ENCODE measurements around the gene SOST. TPM values are rescaled to one million over a fixed set of nuclear protein-coding genes. Genes with fewer than 3 reads are reported as not detected.

Gene SOST
- total and polyA plus RNA-seq, 5 donors from 2014 or later = not detected

DNA sequence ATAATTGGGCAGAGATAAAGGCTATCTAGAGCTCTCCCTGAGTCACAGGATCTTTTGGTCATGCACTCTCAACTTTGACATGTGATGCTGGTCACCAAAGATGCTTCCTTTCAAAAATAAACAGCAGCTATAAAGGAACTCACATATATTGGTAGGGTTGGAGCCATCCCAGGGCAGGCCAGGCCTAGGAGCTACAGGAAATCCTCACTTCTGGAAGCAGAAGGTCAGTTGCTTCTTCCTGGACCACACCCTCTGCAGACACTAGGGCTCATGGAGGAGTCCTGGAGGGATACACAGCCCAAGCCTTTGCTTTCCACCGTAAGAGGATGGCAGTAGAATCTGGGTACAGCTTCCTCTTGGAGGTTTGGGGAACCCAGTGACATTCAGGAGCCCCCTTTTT lies 24.6 kb downstream of the SOST start:
- DNase-seq (no peak), ATAC-seq (ENCODE audit: low read depth in 2 of 2) (no peak)
- H3K36me3 ChIP-seq (ENCODE audit: control insufficient read depth, insufficient read depth, low read length) = no peaks in the 10 kb centered on the region
- H3K4me1 ChIP-seq (ENCODE audit: control insufficient read depth, insufficient read depth, low read length, poor library complexity, severe bottlenecking) = no peaks in the 10 kb centered on the region
- peaks cover 4% of the 10 kb centered on the region for H3K27me3 ChIP-seq (ENCODE audit: control insufficient read depth, insufficient read depth, low read length)
- no peak overlapping the region for H3K4me3 ChIP-seq (ENCODE audit: low read depth, low read length)
- Mint-ChIP-seq H3K9me3 (peaks cover 0 to 9% (median 0%) of the 10 kb centered on the region in 7 donors), H3K36me3 (no peaks in the 10 kb centered on the region), H3K4me3 (no peak overlapping the region), H3K27me3 (peaks cover 19% of the 10 kb centered on the region), H3K27ac (no peak overlapping the region), H3K4me1 (no peaks in the 10 kb centered on the region)
- H3K9me3 ChIP-seq (ENCODE audit: control insufficient read depth in 2 of 2, low read length in 2 of 2) = peaks cover 0 to 3% of the 10 kb centered on the region in 2 experiments
- H3K27ac ChIP-seq (ENCODE audit: insufficient read depth, low read length, poor library complexity, severe bottlenecking) = no peak overlapping the region

DNA sequence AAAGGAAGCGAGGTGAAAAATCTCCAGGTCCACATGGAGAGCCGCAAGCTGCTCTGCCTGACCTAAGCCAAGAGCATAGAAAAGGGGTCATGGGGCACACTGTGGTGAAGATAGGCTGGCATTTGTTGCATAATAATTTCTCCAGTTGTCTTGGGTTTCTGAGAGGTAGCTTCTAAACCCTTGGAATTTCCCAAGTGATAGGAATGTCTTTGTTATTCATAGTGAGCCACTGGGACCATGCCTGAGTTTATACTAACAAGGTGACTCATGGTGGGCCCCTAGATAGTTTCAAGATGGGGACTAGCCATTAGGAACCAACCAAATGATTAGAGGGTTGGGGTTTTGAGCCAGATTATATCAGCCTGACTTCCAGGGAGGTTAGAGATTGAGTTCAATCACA lies 25.6 kb downstream of the SOST start:
- peaks cover 4% of the 10 kb centered on the region for H3K27me3 ChIP-seq (ENCODE audit: control insufficient read depth, insufficient read depth, low read length)
- no peak overlapping the region for H3K4me3 ChIP-seq (ENCODE audit: low read depth, low read length)
- Mint-ChIP-seq H3K4me1 (no peaks in the 10 kb centered on the region), H3K27ac (no peak overlapping the region), H3K4me3 (no peak overlapping the region), H3K9me3 (peaks cover 0 to 9% (median 0%) of the 10 kb centered on the region in 7 donors), H3K27me3 (peaks cover 13% of the 10 kb centered on the region), H3K36me3 (no peaks in the 10 kb centered on the region)
- DNase-seq (no peak), ATAC-seq (ENCODE audit: low read depth in 2 of 2) (no peak)
- H3K4me1 ChIP-seq (ENCODE audit: control insufficient read depth, insufficient read depth, low read length, poor library complexity, severe bottlenecking) = no peaks in the 10 kb centered on the region
- peaks cover 0 to 3% of the 10 kb centered on the region in 2 experiments for H3K9me3 ChIP-seq (ENCODE audit: control insufficient read depth in 2 of 2, low read length in 2 of 2)
- no peak overlapping the region for H3K27ac ChIP-seq (ENCODE audit: insufficient read depth, low read length, poor library complexity, severe bottlenecking)
- no peaks in the 10 kb centered on the region for H3K36me3 ChIP-seq (ENCODE audit: control insufficient read depth, insufficient read depth, low read length)

DNA sequence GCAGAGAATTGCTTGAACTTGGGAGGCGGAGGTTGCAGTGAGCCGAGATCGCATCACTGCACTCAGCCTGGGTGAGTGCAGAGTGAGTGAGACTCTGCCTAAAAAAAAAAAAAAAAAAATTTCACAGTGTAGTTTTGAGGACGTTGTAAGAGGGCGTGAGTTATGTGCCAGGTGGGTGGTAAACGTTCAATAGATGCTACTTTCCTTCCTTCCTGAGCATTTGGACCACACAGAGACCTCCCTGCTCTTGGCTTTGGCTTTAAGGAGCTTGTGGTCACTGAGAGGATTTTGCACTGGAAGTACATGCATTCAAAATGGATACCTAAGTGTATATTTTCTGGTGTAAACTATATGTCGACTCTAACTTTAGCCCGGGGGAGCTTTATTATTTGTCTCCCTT lies 30.5 kb downstream of the SOST start:
- Mint-ChIP-seq H3K9me3 (peaks cover 0 to 1% (median 0%) of the 10 kb centered on the region in 7 donors), H3K4me3 (no peak overlapping the region), H3K27ac (no peak overlapping the region), H3K27me3 (peaks cover 8% of the 10 kb centered on the region), H3K36me3 (no peaks in the 10 kb centered on the region), H3K4me1 (no peaks in the 10 kb centered on the region)
- H3K4me1 ChIP-seq (ENCODE audit: control insufficient read depth, insufficient read depth, low read length, poor library complexity, severe bottlenecking) = no peaks in the 10 kb centered on the region
- no peaks in the 10 kb centered on the region for H3K36me3 ChIP-seq (ENCODE audit: control insufficient read depth, insufficient read depth, low read length)
- H3K9me3 ChIP-seq (ENCODE audit: control insufficient read depth in 2 of 2, low read length in 2 of 2) = no peaks in the 10 kb centered on the region
- no peak overlapping the region for H3K4me3 ChIP-seq (ENCODE audit: low read depth, low read length)
- H3K27me3 ChIP-seq (ENCODE audit: control insufficient read depth, insufficient read depth, low read length) = no peaks in the 10 kb centered on the region
- H3K27ac ChIP-seq (ENCODE audit: insufficient read depth, low read length, poor library complexity, severe bottlenecking) = no peak overlapping the region
- ATAC-seq (ENCODE audit: low read depth in 2 of 2) (no peak), DNase-seq (no peak)

DNA sequence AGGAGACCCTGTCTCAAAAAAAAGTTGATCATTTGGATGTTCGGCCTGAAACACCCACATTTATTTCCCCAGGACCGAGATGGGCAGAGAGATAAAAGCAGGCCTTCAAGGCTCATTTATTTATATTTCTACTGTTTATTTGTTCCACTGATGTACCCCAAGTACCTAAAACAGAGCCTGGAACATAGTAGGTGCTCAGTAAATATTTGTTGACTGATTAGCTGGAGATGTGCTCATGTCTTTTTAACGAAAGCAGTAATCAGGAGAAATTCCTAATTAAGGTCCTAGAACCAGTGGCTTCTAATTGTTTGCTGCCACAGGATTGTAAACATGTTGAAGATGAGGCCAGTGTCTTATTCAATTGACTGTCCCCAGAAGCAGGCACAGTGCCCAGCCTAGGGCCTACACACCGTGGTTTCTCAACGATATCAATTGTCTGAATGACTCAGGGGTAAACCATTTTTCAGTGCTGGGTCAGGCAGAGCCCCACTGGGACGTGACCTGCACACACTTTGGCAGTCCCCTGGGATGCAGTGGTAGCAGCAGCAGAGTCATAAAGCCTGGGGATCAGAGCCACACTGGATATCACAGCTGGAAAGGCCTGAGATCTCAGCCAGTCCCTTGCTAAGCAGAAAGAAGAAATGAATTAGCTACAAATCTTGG lies 34.8 kb downstream of the SOST start:
- H3K27ac ChIP-seq (ENCODE audit: insufficient read depth, low read length, poor library complexity, severe bottlenecking) = no peak overlapping the region
- H3K4me3 ChIP-seq (ENCODE audit: low read depth, low read length) = no peak overlapping the region
- H3K27me3 ChIP-seq (ENCODE audit: control insufficient read depth, insufficient read depth, low read length) = no peaks in the 10 kb centered on the region
- Mint-ChIP-seq H3K36me3 (no peaks in the 10 kb centered on the region), H3K9me3 (peaks cover 0 to 4% (median 0%) of the 10 kb centered on the region in 7 donors), H3K27ac (no peak overlapping the region), H3K4me3 (peak overlapping the region in 1 of 4 donors; percentile 47), H3K27me3 (peaks cover 20% of the 10 kb centered on the region), H3K4me1 (peaks cover 4 to 11% (median 8%) of the 10 kb centered on the region in 4 donors)
- no peaks in the 10 kb centered on the region for H3K36me3 ChIP-seq (ENCODE audit: control insufficient read depth, insufficient read depth, low read length)
- H3K4me1 ChIP-seq (ENCODE audit: control insufficient read depth, insufficient read depth, low read length, poor library complexity, severe bottlenecking) = peaks cover 5% of the 10 kb centered on the region
- DNase-seq = no peak
- no peaks in the 10 kb centered on the region for H3K9me3 ChIP-seq (ENCODE audit: control insufficient read depth in 2 of 2, low read length in 2 of 2)
- no peak for ATAC-seq (ENCODE audit: low read depth in 2 of 2)

- H3K4me3 Mint-ChIP-seq = peak overlapping the region; percentile 5 to 64 (median 36)
Observed at GRCh38 chr17:43722870-43723665, 35.5 kb downstream of the SOST start.

GRCh38 chr17:43722269-43722619 lies 36.3 kb downstream of the SOST start:
- H3K9me3 Mint-ChIP-seq = peaks cover 0 to 4% (median 0%) of the 10 kb centered on the region in 7 donors
- no peak overlapping the region for H3K27ac Mint-ChIP-seq
- H3K9me3 ChIP-seq (ENCODE audit: control insufficient read depth in 2 of 2, low read length in 2 of 2) = no peaks in the 10 kb centered on the region

More at GRCh38 chr17:43722870-43723665, 35.5 kb downstream of the SOST start:
- no peaks in the 10 kb centered on the region for H3K27me3 ChIP-seq (ENCODE audit: control insufficient read depth, insufficient read depth, low read length)
- H3K27ac ChIP-seq (ENCODE audit: insufficient read depth, low read length, poor library complexity, severe bottlenecking) = no peak overlapping the region
- H3K36me3 ChIP-seq (ENCODE audit: control insufficient read depth, insufficient read depth, low read length) = no peaks in the 10 kb centered on the region
- Mint-ChIP-seq H3K4me1 (peaks cover 4 to 11% (median 8%) of the 10 kb centered on the region in 4 donors), H3K36me3 (no peaks in the 10 kb centered on the region), H3K27ac (no peak overlapping the region), H3K27me3 (peaks cover 25% of the 10 kb centered on the region), H3K9me3 (peaks cover 0 to 4% (median 0%) of the 10 kb centered on the region in 7 donors)
- no peak overlapping the region for H3K4me3 ChIP-seq (ENCODE audit: low read depth, low read length)
- no peaks in the 10 kb centered on the region for H3K9me3 ChIP-seq (ENCODE audit: control insufficient read depth in 2 of 2, low read length in 2 of 2)
- ATAC-seq (ENCODE audit: low read depth in 2 of 2) (no peak), DNase-seq (no peak)
- H3K4me1 ChIP-seq (ENCODE audit: control insufficient read depth, insufficient read depth, low read length, poor library complexity, severe bottlenecking) = peaks cover 5% of the 10 kb centered on the region

DNA sequence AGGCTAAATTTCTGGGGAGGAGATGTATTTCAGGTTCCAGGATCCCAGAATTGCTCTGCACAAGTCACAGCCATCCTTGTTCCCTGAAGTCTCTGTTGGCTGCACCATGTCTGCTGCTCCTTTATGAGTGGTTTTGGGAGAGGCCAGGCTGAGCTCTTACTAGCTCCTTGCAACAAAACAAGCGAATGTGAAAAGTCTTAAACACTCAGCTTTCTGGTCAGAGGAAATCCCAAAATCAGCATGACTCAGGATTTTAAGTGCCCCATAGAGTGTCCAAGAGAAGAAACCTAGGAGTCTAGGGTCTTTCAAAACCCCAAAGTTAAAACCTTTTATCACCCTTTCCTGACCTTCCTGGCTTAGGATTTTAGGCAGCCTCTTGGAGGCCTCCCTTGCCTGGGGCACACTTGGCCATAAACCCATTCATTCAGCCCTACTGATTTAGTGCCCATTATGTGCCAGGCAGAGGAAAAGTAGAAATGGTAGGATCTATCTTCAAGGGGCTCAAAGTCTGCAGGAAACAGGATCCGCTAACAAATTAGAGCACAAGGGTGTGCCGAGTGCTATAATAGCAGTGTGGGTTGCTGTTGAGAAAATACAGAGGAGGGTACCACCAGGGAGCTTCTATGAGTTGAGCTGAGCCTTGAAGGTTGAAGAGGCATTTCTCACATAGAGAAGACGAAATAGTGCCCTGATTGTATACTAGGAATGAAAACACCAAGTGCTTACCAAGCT lies 36.9 kb downstream of the SOST start:
- peak overlapping the region in 2 of 3 donors; percentile 31 to 78 for H3K27ac Mint-ChIP-seq
- H3K4me3 Mint-ChIP-seq = peak overlapping the region; percentile 92 to 100 (median 98)
- no peaks in the 10 kb centered on the region for H3K9me3 ChIP-seq (ENCODE audit: control insufficient read depth in 2 of 2, low read length in 2 of 2)
- peaks cover 4 to 11% (median 8%) of the 10 kb centered on the region in 4 donors for H3K4me1 Mint-ChIP-seq
- DNase-seq (no peak), ATAC-seq (ENCODE audit: low read depth in 2 of 2) (no peak)
- H3K27me3 Mint-ChIP-seq = peaks cover 22% of the 10 kb centered on the region
- H3K27me3 ChIP-seq (ENCODE audit: control insufficient read depth, insufficient read depth, low read length) = peaks cover 4% of the 10 kb centered on the region
- H3K27ac ChIP-seq (ENCODE audit: insufficient read depth, low read length, poor library complexity, severe bottlenecking) = no peak overlapping the region
- H3K9me3 Mint-ChIP-seq = peaks cover 0 to 4% (median 0%) of the 10 kb centered on the region in 7 donors
- H3K36me3 Mint-ChIP-seq = no peaks in the 10 kb centered on the region
- peak overlapping the region; percentile 3 for H3K4me3 ChIP-seq (ENCODE audit: low read depth, low read length)
- H3K4me1 ChIP-seq (ENCODE audit: control insufficient read depth, insufficient read depth, low read length, poor library complexity, severe bottlenecking) = peaks cover 5% of the 10 kb centered on the region
- no peaks in the 10 kb centered on the region for H3K36me3 ChIP-seq (ENCODE audit: control insufficient read depth, insufficient read depth, low read length)

More at GRCh38 chr17:43722269-43722619, 36.3 kb downstream of the SOST start:
- peak overlapping the region; percentile 92 to 100 (median 98) for H3K4me3 Mint-ChIP-seq
- H3K27ac ChIP-seq (ENCODE audit: insufficient read depth, low read length, poor library complexity, severe bottlenecking) = no peak overlapping the region
- H3K36me3 Mint-ChIP-seq = no peaks in the 10 kb centered on the region
- peaks cover 5% of the 10 kb centered on the region for H3K4me1 ChIP-seq (ENCODE audit: control insufficient read depth, insufficient read depth, low read length, poor library complexity, severe bottlenecking)
- H3K4me1 Mint-ChIP-seq = peaks cover 4 to 11% (median 8%) of the 10 kb centered on the region in 4 donors
- H3K36me3 ChIP-seq (ENCODE audit: control insufficient read depth, insufficient read depth, low read length) = no peaks in the 10 kb centered on the region
- H3K27me3 Mint-ChIP-seq = peaks cover 25% of the 10 kb centered on the region
- ATAC-seq (ENCODE audit: low read depth in 2 of 2) (no peak), DNase-seq (no peak)
- H3K27me3 ChIP-seq (ENCODE audit: control insufficient read depth, insufficient read depth, low read length) = no peaks in the 10 kb centered on the region
- H3K4me3 ChIP-seq (ENCODE audit: low read depth, low read length) = no peak overlapping the region
